LNCAP (cell line): ENCODE measurements around the gene MEGF9.

Experiments
- TF ChIP-seq, protein P1 (sequence below): fragments of 450-650 bp; IDR thresholded peaks from 2 replicates; pipeline ENCODE4 v1.5.1; 2017; ENCODE audit warnings: mild to moderate bottlenecking

MEGF9 gene

DNA sequence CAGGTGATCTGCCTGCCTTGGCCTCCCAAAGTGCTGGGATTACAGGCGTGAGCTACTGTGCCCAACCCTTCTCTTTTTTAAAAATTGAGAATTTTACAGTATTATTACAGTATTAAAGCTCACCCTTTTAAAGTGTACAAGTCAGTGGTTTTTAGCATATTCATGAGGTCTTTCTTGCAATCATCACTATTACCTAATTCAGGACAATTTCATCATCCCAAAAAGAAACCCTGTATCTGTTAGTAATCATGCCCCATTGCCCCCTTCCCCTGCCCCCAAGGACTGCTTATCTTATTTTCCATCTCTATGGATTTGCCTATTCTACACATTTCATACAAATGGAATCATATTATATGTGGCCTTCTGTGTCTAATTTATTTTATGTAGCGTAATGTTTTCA is 22.6 kb upstream of the MEGF9 start:
- TF ChIP-seq, protein P1, sequence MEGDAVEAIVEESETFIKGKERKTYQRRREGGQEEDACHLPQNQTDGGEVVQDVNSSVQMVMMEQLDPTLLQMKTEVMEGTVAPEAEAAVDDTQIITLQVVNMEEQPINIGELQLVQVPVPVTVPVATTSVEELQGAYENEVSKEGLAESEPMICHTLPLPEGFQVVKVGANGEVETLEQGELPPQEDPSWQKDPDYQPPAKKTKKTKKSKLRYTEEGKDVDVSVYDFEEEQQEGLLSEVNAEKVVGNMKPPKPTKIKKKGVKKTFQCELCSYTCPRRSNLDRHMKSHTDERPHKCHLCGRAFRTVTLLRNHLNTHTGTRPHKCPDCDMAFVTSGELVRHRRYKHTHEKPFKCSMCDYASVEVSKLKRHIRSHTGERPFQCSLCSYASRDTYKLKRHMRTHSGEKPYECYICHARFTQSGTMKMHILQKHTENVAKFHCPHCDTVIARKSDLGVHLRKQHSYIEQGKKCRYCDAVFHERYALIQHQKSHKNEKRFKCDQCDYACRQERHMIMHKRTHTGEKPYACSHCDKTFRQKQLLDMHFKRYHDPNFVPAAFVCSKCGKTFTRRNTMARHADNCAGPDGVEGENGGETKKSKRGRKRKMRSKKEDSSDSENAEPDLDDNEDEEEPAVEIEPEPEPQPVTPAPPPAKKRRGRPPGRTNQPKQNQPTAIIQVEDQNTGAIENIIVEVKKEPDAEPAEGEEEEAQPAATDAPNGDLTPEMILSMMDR, result no peak

DNA sequence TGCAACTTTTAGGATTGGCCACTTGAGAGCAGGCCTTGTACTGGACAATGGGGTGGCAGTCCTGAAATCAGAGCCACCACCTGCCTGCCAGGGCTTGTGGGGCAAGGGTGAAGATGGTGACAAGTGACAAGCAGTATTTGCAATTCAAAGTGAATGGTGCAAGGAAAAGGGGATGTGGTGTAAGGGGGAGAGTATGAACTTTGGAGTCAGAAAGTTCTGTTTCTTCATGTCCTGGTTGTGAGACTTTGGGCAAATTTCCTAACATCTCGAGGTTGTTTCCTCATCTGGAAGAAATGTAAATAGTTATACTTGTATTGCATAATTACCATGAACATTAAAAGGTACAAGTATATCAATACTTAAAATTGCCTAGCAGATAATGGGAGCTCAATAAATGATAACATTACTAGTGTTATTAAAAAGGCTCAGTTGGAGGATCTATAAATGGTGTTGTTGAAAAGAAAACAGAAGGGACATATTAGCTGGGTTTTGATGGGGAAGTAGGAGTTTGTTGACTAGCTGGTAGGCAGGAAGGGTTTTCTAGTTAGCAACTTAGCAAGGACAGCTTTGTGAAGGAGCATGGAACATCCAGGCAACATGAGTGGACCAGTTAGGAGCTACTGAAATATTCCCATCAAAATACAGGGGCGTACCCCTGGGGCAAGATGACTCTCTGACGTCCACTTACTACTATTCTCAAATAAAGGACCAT is 21.3 kb upstream of the MEGF9 start:
- TF ChIP-seq, protein P1, result no peak

DNA sequence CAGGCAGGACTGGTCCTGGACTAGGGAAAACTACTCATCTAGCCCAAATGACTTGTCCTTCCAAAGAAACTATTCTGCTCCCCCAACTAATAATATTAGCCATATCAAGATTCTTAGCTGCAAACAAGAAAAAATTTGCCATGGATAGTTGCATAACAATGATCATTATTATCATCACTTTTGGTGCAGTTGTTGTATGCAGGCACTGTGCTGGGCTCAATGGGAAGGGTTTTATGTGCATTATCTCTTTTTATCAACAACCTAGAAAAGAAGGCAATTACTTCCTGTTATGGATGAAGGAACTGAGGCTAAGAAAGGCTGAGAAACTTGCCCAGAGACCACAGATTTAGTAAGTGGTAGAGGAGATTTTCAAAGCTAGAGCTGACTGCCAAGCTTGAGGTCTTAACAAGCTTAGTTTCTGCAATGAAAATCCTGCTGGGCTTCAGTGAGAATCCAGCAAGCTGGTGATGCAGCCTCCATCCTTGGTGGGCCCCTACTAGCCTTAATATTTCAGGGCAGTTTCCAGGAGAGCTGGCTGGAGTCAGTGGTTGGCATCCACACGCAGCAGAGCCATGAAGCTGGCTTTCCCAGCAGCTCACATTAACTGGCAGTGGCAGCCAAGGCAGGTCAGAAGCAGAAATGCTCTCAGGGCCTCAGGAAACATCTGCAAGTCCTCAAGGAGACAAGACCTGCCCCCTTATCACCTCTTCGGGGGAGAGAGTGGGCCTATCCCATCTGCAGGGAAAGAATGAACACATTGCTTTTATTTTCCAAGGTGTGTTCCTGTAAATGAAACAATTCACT is 20.5 kb upstream of the MEGF9 start:
- TF ChIP-seq, protein P1, result no peak

DNA sequence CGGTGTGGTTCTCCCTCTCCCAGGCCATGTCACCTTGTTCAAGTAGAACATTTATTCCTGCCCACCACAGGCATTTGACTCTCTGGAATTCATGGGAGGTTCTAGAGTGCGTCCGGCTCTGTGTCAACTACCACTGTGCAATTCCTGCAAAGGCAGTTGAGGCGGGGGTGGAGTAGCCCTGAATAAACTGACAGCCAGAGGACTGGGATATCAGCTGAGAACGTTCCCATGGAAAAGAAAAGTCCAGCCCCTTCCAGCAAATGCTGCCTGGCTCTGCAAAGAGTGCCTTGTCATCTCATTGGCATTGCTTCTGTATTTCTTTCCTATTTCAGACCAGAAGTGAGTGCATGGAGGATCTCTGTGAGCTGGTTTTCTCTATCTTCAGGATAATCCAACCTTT is 18.9 kb upstream of the MEGF9 start:
- TF ChIP-seq, protein P1, result no peak

DNA sequence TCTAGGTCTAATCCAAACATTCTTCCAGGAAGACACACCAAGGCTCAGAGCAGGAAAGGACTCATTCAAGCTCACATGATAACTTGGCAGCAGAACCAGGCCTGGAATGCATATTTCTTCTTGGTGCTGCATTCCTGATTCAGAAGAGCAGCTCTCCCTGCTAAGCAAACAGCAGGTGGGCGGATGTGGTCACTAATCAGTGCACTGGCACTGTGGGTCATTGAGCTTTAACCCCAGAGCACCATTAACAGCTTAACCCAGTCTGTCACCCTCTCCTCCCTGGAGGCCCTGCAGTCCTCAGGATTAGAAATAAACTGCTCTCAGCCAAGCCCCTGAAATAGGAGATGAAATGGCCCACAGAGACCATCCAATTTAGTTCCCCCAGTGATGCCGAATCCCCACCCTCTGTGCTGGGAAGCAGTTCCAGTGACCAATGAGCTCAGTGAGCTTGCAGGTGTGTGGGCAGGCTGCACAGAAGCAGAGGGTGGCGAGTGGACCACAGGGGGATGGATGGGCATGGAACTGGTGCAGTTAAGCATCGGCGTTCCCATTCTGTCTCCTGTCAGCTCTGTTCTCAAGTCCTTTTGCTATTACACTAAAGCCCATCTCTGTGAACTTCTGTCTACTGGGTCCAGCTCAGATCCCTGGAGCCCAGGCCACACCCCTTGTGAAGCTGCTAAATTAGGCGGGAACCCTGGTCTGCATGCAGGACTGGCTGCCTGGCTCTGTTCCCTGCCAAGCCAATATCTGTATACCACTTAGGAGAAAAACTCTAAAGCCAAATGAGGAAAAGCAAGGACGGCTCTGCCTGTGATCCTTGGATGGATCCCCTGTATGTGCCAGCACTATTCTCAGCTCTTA is 16.6 kb upstream of the MEGF9 start:
- TF ChIP-seq, protein P1, result no peak

DNA sequence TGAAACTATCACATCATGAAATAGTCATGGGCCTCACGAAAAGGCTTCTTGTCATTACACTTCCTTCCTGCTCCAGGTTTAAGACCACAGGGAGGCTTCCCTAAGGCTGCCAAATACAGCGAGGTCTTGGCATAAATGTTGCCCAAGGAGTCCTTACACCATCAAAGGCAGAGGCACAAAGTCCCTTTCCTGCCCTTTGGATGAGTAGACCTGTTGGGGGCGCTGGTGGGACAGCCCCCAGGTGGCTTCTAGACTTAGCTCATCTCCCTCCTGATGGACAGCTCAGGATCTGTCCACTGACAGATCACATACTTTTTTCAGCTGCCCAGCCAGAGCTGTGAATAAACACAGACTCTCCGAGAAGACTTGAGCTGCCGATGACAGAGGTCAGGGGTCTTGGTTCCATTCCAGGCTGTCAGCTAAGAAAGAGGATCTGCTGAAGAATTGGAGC is 15.5 kb upstream of the MEGF9 start:
- TF ChIP-seq, protein P1, result 0 out of 2 replicates have a peak, but pooled peaks have one; percentile 11

DNA sequence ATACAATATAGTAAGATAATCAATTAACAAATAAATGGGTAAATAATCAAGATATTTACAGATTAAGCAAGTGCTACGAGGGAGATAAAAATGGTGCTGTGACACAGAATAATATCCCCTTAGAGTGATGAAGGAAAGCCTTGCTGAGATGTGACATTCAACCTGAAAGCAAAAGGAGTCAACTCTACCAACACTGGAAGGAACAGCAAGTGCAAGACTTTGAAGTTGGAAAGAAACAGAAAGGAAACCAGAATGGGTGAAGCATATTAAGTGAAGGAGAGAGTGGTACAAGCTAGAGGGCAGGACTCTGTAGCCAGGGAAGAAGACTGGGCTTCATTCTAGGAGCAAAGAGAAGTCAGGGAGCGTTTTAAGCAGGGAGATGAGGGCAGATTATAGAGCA is 12.2 kb upstream of the MEGF9 start:
- TF ChIP-seq, protein P1, result no peak
